ENCODE measurements around the gene HSDL1.
"Not testable (repeated sequence)": the region's sequence is repeated elsewhere in the genome, so short reads cannot be mapped to it uniquely, and the experiment has no call there.

The HSDL1 gene

DNA sequence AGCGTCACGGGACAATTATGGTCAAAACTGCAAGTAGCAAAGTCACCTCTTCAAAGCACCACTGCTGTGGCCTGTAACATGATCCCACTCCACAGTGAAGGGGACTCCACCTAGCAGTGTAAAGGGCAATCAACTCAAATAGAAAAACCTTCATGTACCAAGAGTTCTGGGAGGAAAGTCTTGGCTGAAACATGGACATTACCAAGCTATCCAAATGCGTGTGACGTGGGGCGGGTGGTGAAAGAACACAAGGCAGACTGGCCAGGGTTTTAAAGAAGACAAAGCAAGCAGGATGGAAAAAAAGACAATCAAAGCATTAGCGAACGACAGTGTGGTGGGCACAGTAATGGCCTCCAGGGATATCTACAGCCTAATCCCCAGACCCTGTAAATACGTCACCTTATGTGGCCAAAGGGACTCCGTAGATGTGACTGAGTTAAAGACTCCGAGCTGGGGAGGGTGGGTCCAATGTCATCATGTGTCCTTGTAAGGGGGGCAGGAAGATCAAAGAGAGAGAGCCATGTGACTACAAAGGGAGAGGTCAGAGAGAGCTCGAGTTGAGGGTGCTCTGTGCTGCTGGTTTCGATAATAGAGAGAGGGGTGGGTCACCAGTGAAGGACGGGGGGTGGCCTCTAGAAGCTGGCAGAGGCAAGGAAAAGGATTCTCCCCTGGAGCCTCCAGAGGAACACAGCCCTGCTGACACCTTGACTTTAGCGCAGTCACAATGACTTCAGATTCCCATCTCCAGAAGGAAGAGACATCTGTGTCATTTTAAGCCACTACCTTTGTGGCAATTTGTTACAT, 6.0 kb downstream of the HSDL1 start:
- DNase-seq (ENCODE audit: low spot score): no peak

DNA sequence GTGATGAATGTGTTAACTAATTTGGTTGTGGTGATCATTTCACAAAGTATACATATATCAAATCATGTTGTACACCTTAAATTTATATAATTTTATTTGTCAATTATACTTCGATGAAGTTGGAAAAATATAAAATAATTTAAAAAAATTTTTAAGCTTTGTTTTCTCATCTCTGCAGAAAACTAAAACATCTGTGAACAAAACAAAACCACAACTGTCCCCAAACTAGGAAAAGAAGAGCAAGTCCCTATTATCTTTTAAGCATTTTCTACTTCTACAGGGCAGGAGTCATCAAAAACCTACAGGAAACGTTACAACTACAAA, 6.5 kb downstream of the HSDL1 start:
- DNase-seq (ENCODE audit: low spot score): no peak

DNA sequence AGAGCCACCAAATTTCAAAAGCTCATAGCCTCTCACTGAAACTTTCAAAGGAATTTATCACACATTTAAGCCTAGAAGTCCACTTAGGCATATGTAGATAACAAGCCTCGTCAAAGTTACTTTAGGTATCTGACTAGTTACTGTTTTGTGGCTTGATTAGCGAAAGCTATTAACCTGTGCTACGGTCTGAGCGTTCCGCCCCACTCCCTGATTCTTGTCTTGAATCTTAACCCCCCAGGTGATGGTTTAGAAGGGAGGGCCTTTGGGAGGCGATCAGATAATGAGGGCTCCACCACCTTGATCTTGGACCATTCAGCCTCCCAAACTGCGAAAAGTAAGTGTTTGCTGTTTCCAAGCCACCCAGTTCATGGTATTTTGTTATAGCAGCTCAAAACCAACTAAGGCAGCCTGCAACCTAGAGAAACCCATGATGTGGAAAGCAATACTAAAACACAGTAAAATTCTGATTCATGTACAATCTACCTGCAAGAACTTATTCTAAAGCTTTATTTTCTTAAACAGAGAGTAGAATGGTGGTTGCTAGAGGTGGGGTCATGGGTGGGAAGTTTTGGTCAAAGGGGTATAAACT, 7.1 kb downstream of the HSDL1 start:
- DNase-seq (ENCODE audit: low spot score): no peak

GRCh38 chr16:84137287-84137686, 7.7 kb downstream of the HSDL1 start:
- DNase-seq (ENCODE audit: low spot score): no peak

DNA sequence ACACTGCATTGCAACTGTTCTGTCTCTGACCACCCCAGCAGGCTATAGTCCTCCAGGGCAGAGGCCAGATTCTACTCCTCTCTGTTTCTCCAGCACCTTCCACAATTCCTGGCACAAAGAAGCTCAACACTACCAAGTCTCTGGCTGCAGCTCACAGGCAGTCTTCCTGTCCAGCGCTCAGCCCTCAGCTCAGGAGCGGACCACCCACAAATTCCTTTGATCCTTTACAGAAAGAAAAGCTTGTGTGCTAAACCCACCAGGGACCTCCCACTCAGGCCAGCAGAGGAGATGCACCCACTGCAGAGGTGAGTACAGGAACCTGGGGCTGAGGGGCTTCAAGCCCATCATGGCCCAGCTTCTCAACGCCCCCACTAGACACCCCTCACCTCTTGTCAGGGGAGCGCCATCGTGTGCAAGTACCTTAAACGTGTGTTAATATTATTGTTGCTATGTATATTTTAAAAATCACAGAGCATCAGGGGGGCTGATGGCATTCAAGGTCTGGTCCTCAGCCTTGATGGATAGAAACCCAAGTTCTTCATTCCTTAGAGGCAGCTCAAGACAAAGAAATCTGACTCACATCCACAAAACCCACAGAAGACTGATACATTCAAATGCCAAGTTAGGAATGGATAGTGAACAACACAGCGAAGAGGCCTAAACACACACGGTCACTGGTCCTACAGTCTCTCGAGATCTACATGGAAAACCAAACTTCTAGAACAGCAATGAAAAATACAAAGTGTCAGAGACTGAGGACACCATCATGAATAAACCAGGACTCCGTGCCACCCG, 8.4 kb downstream of the HSDL1 start:
- DNase-seq (ENCODE audit: low spot score): no peak

- no peak for DNase-seq (ENCODE audit: low spot score)
Observed at GRCh38 chr16:84132527-84133285, 12.3 kb downstream of the HSDL1 start.

DNA sequence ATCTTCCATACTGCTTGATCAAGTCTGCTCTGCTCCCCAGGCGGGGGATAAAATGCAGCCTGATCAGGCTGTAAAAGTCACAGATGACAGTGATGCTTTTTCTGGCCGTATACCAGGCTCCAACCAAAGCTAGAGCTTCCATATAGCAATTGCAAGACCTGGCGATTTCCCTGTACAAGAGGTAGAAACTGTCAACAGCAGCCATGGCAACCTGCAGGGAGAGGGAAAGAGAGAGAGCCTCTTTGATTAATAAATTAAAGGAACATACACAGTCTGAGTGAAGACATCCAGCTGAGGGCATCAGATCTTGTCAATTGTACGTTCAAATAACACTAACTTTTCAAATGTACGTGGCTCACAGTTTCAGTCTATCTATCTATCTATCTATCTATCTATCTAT, 13.9 kb downstream of the HSDL1 start:
- DNase-seq (ENCODE audit: low spot score): no peak

- DNase-seq (ENCODE audit: low spot score): no peak
Observed at GRCh38 chr16:84124257-84125073, 20.5 kb downstream of the HSDL1 start.

DNA sequence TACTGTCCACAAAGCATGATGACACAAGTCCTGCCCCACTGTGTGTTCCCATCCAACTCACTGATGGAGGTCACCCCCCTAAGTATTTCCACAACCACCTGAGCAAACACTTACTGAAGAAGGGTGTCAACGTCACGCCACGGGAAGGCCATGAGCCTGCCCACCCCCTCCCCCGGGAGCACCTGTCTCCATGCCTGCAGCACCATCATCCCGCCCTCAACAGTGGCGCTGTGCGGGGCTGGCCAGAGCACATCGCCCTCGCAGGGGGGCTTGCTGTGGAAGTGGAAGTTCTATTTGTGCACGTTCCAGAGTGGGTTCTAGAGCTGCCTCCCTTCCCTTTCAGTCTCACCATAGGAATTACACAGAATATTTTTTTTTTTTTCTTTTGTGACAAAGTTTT, 24.0 kb downstream of the HSDL1 start:
- no peak for DNase-seq (ENCODE audit: low spot score)

DNA sequence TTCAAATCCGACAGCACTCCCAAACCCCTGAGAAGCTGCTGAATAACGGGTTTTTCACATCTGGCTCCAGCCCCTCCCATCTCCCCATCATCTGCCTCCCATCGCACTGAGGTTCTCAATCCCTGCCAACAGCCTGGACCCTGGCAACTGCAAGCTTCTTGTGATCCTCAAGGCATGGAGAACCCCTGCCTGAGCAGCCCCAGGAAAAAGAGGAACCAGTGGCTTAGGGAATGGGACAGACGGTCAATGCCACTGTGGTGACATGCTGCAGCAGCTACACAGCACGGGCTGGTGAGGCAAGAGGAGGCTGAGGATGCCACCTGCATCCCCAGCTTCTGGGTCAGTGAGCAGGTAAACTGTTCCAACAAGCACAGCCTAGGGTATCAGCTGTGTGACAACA, 25.0 kb downstream of the HSDL1 start:
- no peak for DNase-seq (ENCODE audit: low spot score)

DNA sequence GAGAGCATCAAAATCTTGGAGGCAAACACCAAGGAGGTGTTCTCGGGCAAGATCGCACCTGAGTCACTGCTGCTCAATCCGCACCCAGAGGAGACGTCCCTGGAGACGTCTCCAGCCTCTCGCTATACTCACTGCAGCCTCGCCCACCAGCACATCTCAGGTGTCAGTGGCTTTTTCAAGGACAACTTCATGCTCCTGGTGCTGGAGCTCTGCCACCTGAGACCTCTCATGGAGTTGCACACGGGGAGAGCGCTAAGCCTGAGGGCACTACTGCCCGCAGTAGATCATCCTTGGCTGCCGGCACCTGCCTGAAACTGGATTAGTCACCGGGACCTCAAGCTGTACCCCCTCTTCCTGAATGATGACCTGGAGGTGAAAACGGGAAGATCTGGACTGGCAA, 25.6 kb downstream of the HSDL1 start:
- DNase-seq (ENCODE audit: low spot score): no peak

GRCh38 chr16:84118315-84118714, 26.7 kb downstream of the HSDL1 start:
- not testable (repeated sequence) for DNase-seq (ENCODE audit: low spot score)

DNA sequence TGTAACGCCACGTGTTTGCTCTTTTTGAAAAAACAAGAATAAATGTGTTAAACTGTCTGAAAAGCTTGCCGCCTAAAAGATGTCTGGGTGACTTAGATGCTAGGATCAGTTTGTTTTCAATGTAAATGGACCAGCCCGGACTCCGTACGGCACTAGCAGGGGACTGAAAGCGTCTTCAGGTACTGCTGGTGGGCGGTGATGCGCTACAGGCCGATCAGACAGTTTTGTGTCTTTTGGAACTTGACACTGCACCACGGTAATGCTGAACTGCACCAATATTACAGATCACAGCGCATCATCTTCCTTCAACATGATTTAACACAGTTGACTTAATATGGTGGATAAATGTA, 27.5 kb downstream of the HSDL1 start:
- peak; percentile 44 for DNase-seq (ENCODE audit: low spot score)

GRCh38 chr16:84116720-84117493, 28.1 kb downstream of the HSDL1 start, which contains the start of gene MBTPS1:
TSS of gene MBTPS1 (minus strand) at chr16:84116942. CDS start at chr16:84101783, 15,159 bp downstream.
- DNase-seq (ENCODE audit: low spot score): peak; percentile 98

DNA sequence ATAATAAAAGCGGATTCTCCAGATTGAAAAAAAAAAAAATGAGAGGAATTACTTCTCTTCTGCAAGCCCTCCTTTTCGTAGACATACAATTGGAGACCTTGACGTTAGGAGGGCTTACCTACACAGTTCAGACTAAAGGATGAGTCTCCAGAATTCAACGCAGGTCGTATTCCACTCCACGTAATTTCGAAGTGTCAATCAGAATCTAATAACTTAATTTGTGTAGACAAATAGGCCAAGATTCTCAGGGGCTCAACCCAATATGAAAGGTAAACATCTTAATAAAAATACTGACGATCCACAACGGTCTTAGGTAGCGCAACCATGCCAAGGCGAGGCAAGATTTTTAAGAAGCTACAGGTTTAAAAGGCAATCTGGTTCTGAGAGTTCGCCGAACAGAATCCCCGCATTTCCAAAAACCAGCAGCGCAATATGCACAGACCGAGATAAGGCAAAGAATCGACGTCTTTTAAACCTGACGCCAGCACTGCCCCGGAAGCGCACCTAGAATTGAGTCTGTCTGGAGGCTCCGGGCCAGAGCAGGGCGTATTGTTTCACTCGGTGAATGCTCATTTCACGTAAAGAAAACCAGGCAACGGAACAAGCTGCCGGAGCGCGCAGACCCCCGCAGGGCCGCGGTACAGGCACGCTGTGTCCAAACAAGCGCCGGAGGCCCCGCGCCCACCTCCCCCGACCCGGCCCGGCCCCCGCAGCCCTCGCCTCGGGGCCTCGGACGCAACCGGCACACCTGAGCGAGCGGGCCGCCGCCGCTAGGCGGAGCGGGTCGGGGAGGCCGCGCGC, 28.9 kb downstream of the HSDL1 start:
- peak; percentile 74 for DNase-seq (ENCODE audit: low spot score)

GRCh38 chr16:84111949-84112348, 33.0 kb downstream of the HSDL1 start:
- DNase-seq (ENCODE audit: low spot score): not testable (repeated sequence)

GRCh38 chr16:84111525-84111924, 33.5 kb downstream of the HSDL1 start:
- peak; percentile 34 for DNase-seq (ENCODE audit: low spot score)

DNA sequence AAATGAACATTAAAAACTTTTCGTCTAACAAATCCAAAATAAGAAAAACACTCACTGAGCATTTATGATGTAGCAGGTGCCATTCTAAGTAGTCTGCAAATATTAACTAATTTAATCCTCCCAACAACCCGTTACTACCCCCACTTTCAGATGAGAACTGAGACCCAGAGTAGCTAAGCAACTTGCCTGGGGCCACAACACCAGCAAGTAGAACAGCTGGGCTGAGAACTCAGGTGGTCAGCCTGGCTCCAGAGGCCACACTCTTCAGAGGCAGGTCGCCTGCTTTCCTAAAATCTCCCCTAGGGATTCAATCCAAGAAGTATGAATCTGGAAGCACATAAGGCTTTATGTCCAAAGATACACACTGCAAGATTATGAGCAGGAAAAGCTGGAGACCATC, 34.5 kb downstream of the HSDL1 start:
- DNase-seq (ENCODE audit: low spot score): no peak

DNA sequence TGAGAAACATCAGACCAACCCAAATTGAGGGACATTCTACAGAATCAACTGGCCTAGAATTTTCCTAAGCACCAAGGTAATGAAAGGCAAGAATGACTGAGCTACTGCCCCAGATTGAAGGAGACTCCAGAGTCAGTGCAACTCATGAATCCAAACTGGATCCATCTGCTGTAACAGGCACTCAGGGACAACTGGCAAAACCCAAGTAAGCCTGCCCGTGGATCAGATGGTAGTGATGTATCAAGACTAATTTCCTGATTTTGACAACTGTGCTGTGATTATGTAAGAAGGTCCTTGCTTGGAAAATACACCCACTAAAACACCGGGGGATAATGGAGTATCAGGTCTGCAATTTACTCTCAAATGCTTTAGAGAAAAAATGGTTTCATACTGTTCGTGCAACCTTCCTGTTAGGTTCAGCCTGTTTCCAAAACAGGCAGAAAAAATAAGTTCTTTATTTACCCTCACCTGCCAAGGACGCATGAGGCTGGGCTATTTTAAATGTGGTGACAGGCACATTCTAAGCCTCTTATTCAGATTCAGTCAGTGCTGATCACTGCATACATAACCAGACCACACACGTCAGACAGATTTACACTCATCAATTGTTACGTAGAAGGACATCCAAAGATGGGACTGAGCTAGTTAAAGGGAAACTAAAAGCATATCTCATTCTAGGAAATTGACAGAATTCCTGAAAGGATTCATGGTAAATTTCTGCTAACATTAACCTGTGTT, 35.2 kb downstream of the HSDL1 start:
- no peak for DNase-seq (ENCODE audit: low spot score)

Measured in NAMALWA (cell line).